HG03097 (cell line): ENCODE results near the gene P2RX7.

Source experiments
- ATAC-seq: cut with Tn5 transposase; IDR thresholded peaks from one replicate; pipeline ENCODE4 v1.9.1; 2021; ENCODE audit not compliant: unreplicated experiment, low FRiP score

P2RX7 gene

DNA sequence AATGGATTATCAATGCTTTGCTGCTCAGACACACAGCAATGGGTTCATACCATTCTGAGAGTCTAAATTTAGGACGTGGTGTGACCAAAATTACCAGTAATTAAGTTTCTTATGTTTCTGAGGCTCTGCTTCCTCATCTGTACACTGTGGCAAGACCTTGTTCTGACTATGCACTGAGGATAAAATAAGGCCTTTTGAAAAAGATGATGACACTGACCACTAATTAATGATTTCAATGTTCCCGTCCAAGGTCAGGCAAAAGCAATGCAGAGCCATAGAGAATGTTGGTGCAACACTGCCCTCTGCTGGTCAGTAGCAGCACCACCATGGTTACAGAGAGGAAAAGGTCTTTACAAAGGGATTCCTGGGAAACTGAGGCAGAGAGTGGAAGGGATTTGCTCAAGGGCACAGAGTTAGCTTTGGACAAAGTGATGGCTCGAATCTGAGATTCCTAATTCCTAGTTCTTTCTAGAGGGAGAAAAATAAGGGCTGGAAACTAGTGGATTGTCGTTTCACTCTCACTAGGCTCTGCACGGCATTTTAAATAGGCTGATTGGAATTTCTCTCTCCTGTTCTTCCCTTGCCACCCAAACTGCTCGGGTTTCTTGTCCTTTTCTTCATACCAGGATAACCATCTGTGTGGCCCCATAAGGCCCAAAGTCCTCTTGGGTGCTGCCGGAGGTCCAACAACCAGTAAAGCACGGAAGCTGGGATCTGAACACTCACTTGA lies 22.3 kb upstream of the P2RX7 start:
- no peak for ATAC-seq

DNA sequence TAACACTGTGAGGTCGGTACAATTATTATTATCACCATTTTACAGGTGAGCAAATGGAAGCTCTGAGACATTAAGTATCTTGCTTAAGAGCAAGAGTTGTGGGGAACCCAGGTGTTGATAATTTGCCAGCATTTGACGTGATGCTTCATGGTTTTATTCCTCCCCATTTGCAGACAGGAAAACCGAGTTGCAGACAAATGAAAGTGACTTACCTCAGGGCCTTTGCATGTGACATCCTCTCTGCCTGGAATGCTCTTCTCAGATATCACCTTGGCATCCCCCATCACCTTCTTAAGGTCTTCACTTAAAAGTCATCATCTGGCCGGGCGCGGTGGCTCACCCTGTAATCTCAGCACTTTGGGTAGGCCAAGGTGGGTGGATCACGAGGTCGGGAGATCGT lies 21.0 kb upstream of the P2RX7 start:
- no peak for ATAC-seq

DNA sequence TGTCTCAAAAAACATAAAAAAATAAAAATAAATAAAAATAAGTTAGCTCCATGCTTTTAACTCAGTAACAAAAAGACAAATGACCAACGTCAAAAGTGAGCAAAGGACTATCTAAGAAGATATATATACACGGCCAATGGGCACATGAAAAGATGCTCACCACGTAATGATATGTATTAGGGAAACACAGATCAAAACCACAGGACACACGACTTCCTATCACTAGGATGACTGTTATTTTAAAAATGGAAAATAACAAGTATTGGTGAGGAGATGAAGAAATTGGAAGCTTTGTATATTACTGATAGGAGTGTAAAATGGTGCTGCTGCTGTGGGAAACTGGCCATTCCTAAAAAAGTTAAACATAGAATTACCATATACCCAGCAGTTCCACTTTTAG lies 20.2 kb upstream of the P2RX7 start:
- ATAC-seq, result no peak

DNA sequence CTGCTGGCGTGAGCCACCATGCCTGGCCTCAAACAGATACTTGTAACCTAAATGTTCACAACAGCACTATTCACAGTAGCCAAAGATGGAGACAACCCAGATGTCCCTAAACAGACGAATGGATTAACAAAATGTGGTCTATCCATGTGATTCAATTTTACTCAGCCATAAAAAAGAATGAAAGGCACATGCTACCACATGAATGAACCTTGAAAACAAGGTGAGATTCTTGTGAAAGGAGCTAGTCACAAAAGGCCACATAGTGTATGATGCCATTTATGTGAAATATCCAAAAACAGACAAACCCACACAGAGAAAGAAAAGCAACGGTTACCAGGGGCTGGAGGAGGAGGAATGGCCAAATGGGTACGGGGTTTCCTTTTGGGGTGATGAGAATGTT lies 19.6 kb upstream of the P2RX7 start:
- ATAC-seq, result no peak

DNA sequence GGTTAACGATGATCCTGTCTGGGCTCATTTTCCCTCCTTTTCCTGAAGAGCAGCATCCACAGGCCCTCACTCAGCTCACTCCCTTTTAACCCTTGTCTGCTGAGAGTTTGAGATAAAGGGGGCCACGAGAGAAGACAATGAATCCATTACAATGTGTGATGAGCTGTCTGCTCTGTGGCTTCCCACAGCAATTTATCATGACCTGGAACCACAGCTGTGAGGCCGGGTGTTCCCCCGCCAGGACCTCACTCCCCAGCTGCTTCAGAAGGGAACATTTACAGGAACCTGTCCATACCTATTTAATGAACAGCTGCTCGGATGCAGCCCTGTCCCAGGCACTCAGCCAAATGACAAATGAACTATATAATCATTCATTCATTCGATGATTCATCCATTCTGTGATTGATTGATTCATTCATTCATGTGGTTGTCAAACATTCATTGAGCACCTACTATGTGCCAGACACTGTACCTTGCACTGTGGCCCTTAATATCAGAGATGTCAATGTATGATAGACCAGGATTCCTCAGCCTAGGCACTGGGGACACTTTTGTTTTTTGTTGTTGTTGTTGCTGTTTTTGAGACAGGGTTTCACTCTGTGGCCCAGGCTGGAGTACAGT lies 18.5 kb upstream of the P2RX7 start:
- ATAC-seq, result no peak

DNA sequence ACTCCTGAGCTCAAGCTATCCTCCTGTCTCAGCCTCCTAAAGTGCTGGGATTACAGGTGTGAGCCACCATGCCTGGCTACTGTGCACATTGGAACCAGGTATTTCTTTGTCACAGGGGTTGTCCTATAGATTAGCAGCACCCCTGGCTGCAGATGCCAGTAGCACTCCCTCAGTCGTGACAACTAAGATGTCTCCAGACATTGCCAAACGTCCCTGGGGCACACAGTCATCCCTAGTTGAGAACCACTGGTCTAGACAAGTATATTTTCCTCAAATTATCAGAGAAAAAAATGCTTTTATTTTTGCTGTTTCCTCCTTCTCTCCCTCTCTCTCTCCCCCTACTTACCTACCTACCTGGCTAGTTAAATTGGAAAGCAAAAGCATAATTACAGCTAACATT lies 17.9 kb upstream of the P2RX7 start:
- no peak for ATAC-seq

DNA sequence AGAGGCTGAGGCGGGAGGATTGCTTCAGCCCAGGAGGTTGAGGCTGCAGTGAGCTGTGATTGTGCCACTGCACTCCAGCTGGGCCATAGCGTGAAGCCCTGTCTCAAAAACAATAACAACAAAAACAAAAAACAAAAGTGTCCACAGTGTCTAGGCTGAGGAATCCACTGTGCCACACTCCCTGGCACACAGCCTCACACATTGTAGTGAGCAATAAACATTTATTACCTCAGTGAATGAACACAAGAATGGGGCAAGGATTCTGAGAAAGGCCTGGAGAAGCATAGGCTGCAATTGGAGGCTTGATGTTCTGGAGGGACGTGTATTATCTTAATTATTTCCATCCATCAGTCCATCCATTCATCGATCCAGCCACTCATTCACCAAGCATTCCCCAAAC lies 17.1 kb upstream of the P2RX7 start:
- no peak for ATAC-seq

DNA sequence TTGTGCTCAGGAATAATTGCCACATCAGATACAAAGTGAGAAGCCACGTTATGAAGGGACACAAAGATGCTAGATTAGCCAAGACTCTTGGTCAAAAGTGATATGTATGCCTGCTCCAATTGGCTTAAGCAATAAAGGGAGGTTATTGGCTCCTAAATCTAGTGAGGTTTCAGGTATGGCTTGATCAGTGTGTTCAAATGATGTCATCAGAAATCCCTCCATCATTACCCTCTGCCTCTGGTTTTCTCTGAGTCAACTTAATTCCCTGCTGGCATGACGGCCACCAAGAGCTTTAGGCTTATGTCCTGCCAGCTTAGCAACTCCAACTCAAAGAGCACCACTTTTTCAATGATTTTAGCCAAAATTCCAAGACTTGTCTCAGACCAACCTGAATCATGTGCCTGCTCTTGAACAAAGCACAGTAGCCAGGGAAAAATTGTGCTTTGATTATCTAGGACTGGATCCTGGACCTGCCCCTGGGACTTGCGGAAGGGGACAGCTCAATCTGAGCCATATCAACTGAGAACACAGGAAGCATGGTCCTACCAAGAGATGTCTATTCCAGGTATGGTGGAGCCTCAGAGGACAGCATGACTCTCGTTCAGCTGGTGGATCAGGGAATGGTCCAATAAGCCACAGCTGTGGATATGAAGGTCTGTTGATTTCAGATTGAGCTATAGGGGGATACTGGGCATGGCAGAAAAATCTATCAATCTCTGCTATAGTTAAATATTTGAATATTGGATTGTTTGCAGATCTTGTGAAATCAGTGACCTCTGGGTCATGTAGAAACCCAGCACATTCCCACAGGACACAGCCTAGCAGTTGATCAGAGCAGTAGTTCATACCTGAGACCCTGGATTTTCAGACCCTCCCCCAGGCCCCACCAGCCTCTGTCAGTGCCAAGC lies 16.1 kb upstream of the P2RX7 start:
- ATAC-seq, result no peak

DNA sequence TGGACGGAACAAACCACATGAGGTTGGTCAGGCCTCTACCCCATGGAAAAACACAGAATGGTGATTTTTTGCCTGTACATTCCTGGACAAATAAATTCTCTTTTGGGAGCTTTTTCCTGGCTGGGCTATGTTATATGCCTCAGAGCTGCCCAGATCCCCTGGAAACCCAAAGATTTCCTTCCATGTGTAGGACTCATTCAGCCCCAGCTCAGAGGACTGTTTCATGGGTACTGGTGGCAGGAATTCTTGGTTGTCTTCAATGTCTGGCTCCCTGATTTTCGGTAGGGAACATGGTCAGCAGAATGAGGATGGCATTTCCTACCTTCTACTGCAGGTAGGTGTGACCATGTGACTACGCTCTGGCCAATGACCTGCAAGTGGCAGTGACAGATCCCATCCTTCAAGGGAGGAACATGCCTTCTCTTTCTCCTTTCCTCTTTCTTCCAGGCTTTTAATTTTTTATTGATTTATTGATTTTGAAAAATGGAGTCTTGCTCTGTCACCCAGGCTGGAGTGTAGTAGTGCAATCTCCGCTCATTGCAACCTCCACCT lies 15.4 kb upstream of the P2RX7 start:
- ATAC-seq, result no peak

DNA sequence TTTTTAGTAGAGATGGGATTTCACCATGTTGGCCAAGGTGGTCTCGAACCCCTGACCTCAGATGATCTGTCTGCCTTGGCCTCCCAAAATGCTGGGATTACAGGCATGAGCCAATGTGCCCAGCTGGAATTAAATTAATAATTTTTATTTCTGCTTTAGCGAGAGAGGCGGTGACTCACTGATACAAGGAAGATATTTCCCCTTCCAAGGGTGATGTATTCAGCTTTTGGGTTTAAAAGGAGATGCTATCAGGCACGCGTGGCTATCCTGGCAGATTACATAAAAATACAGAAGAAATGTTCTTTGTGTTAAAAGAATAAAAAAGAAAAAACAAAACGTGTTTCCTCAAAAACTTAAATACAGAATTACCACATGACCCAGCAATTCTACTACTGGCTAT lies 12.4 kb upstream of the P2RX7 start:
- no peak for ATAC-seq

DNA sequence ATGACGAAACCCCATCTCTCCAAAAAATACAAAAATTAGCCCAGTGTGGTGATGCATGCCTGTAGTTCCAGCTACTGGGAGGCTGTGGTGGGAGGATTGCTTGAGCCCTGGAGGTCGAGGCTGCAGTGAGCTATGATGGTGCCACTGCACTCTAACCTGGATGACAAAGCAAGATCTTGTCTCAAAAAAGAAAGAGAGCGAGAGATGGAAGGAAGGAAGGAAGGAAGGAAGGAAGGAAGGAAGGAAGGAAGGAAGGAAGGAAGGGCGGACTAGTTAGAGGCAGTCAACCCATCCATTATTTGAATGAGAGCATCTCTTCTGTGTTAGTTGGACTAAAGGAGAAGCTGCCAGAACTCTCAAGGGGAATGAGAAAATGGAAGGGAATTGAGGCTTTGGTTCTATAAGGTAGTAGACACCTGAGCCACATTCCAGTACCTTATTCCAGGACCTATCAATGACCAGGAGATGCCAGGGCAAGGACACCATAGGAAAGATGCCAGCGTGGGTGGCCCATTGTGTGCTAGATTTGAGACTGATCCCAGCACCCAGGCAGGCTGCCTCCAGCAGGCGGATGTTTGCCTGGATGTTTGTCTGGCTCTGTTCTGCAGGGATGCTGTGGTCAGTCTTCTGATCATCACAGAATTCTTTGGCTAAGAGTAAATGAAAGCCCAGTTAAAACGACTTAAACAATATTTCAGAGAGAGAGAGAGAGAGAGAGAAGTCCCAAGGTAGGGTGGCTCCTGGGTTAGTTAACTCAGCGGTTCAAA lies 11.5 kb upstream of the P2RX7 start:
- ATAC-seq, result no peak

DNA sequence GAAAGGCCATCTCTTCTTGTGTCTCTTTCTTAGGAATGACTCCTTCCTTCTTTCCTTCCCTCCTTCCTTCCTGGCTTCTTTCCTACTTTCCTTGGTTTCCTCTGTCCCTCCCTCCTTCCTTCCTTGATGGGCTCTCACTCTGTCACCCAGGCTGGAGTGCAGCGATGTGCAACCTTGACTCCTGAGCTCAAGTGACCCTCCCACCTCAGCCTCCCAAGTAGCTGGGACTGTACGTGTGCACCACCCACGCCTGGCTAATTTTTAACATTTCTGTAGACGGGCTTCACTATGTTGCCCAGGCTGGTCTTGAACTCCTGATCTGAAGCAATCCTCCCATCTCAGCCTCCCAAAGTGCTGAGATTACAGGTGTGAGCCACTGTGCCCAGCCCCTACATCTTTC lies 10.9 kb upstream of the P2RX7 start:
- no peak for ATAC-seq

DNA sequence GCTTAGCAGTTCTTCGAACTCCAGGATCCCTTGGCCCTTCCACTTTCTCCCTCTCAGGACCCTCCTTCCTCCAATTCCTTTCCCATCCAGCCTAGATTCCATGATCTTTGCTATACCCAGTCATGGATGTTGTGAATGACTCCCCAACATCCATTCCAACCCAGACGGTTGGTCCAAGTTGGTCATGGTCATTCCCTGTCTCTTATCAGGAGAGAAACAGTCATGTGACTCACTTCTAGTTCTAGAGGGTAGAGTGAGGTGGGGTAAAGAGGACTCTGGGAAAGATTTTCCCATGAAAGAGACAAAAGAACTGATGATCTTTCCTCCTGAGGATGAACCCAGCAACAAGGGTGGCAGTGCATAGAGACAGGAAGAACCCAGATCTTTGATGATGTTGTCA lies 9.2 kb upstream of the P2RX7 start:
- no peak for ATAC-seq

DNA sequence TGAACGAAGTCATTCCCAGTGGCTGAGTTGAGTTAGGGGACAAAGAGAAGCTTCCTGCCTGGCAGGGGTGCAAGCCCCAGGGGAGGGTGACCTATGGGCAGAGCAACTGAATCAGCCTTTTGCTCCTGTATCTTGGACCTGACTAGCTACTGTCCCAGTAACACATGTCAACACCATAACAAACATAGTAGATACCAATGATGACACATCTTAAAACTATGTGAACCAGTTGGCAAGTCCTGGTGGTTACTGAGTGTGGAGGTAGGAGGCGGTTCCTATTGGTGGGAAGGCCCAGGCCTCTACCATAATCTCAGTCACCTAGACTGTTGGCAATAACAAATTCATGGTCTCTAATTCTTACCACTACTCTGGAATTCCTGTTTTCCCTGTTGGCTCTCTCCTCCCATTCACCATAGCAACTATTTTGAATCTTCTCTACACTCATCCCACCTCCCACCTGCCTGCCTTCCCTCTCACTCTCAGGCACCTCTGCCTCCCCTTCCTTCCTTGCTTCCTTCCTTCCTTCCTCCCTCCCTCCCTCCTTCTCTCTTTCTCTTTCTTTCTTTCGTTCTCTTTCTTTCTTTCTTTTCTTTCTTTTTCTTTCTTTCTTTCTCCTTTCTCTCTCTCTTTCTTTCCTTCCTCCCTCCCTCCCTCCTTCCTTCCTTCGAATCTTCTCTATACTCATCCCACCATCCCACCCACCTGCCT lies 8.1 kb upstream of the P2RX7 start:
- ATAC-seq, result no peak

DNA sequence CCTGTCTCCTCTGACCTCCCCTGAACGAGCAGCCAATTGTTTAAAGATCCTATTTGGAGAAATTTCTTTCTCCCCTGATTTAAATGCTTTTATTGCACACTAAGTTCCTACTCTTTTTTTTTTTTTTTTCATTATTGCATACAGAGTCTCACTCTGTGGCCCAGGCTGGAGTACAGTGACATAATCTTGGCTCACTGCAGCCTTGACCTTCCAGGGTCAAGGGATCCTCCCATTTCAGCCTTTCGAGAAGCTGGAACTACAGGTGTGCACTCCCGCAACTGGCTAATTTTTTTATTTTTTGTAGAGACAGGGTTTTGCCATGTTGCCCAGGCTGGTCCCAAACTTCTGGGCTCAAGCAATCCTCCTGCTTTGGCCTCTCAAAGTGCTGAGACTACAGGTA lies 5.2 kb upstream of the P2RX7 start:
- ATAC-seq, result no peak

DNA sequence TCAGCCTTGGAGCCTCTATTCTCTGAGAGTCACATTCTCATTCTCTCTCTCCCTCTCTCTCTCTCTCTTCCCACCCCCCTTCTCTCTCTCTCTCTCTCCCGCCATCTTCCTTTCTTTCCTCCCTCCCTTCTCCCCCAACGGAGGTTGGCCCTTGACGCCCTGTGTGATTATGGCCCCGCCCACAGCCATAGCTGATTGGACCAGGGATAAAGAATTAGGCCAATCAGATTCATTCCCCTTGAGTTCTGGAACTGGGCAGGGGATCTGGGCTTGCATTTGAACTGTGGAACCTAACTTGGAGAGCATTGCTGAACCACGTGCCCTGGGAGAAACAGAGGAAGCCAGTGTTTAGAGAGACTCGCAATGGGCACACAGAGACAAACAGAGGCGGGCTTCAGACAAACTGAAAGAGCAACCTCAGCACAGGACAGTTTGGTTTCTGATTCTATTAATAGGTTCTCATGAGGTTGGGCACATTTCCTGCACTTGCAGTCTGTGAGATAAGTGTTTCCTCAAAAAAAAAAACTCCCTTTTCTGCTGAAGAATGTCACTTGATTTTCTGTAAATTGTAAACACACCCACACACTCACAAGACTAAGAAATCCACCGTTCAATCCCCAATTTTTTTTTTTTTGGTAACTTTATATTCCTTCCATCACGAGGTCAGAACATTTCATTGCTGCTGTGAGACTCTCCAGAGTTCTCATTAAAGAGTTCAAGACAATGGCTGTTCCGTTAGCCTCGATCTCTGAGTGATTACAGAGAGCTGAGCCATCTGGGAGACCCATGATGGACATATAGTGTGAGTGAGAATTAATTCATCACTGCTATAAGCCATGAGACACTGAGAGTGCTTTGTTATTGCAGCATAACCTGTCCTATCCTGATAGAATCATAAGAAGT lies 3.5 kb upstream of the P2RX7 start:
- ATAC-seq, result peak; percentile 81

DNA sequence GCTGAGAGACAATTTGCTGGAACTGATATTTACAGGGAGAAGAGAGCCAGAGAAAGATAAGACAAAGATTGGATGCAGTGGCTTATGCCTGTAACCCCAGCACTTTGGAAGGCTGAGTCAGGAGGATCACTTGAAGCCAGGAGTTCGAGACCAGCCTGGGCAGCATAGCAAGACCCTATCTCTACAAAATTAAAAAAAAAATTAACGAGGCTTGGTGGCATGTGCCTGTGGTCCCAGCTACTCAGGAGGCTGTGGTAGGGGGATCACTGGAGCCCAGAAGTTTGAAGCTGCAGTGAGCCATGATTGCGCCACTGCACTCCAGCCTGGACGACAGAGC lies 2.9 kb upstream of the P2RX7 start:
- no peak for ATAC-seq

DNA sequence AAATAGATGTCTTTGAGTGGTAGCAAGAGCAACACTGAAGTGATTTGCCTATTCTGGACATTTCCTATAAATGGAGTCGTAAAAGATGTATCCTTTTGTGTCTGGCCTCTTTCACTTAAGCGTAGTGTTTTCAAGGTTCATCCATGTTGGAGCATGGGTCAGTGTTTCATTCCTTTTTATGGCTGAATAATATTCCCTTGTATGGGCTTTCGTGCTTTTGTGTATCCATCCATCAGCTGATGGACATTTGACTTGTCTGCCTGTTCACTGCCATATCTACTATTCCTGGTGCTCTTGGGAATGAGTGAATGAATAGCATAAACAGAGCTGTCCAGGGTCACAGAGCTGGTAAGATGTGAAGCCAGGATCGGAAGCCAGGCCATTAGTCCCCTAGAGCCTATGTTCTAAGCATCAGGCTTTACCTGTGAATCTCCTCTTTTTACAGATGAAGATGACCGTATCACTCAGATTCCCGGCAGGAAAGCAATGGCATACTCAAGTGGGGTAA lies 1.8 kb upstream of the P2RX7 start:
- ATAC-seq, result no peak

DNA sequence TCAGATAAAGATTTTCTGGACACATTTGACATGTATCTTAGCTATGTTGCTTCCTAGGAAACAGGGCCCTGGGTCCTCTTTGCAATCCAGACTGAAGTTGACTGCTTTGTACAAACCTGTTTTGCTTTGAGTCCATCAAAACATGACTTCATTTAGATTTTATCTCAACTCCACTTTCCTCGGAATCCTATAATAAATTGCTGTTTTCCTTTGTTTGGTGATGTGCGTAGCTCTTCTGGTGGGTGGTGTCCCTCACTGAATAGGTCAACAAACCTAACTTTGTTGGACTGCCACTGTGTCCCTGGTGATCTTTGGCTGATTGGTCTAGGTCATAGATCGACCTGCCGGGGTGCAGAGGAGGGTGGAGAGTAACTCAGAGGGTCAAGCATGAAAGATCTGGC lies 735 bp upstream of the P2RX7 start:
- ATAC-seq, result no peak
